ENCODE results near the gene DYTN.
A peak's percentile ranks its signal among the peaks of the same experiment; 100 is the strongest.
"Not testable (repeated sequence)": the region's sequence is repeated elsewhere in the genome, so short reads cannot be mapped to it uniquely, and the experiment has no call there.

DYTN gene, protein sequence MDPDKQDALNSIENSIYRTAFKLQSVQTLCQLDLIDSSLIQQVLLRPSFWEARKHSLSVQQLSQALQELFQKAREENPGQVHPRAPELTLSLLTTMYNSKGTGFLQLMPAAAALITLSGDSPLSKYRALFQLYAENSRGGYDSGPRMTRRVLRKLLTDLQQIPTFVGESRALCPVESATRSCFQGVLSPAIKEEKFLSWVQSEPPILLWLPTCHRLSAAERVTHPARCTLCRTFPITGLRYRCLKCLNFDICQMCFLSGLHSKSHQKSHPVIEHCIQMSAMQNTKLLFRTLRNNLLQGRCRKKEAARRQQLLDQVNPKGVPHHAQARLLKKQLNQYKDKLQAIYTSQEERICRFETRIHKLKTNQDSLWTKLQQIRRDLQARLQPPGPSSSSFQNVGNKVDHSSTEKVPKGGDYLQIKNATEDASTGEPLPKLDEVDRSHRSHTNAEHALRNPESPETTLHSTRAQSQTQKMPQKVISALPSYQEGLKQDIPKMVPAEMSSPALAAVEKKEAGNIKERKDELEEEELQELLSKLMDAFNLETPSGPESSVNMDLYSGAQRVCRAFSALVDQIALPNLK

DNA sequence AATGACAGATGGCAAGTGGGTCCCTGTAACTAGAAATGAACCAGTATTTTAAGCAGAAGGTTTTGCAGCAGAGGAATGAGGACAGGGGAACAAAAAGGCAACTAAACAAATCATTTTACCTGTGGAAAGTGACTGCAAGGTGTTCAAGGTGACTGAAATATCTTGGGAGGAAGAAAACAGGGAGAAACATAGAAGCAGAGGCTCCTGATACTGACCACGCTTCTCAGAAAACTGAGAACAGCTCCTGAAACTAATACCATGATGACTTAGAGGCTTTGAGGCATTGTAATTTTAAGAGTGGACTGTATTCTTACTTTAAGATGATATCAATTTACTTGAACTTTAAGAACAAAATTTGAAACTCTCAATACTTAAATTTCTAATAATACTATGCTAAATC is at the start of gene DYTN:
DYTN (minus strand) TSS at position 101 of the 400 bp plus-strand sequence. CDS start 117 bp downstream, outside the sequence.
- no peak for DNase-seq

DNA sequence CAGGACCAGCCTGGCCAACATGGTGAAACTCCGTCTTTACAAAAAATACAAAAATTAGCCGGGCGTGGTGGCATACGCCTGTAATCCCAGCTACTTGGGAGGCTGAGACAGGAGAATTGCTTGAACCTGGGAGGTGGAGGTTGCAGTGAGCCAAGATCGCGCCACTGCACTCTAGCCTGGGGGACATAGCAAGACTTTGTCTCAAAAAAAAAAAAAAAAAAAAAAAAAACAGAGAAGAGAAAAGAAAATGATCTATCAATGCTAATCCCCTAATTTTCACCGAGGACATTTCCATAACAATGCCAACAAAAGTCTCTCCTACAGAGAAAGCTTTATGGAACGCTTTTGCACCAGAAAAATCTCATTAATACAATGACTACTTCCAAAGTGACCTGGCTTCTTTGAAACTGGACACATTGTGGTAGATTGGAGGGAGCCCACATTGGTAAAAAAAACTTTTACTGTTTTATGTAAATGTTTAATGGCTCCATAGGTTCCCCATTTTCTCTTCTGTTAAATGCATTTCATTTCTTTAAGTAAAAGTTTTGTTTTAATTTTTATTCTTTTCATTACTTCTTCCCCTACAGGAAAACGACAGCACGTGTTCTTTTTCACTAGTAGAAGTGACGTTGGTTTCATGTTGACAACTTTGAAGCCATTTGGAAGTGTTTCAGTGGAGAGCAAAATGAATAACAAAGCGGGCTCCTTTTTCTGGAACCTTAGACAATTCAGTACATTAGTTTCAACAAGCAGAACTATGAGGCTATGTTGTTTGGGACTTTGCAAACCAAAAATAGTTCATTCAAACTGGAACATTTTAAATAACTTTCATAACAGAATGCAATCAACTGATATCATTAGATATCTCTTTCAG is 48.1 kb upstream of the DYTN start:
- no peak for DNase-seq

DNA sequence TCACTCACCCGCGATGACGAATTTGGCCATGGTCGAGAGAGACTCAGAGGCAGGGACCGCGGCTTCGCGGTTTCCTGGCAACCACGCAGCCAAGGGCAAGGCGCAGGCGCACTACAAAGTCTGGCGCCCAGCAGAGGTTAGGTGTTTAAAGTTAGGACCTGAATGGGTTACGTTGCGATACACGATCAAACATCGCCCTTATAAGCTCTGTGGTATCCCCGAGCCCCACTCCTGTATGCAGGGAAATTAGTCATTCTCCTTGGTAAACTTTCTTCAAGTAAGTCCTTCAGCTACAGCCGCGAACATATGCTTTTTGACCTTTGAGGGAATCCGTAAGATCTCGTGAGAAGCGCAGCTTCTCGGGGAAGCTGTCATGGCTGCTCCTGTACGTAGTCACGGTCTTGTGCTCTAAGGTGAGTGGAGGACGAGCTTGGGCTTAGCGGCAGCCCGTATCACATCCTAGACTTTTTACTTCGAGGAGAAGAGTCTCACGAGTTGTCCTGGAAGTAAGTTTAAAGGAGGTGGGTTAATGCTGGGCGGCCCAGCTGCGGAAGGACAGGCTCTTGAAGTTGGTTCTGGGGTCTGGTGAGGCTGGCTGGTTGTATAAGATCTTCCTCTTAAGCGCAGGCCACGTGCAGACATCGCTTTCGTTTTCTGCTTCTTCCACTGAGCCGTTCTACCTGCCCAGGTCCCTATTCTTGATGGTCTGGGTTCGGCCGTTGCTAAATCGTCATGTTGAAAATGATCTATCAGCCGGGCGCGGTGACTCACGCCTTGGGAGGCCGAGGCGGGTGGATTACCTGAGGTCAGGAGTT is 47.3 kb upstream of the DYTN start, which contains the start of the genes FASTKD2 and MDH1B:
FASTKD2 (plus strand) TSS at position 365 of the 815 bp plus-strand sequence. CDS start 1,088 bp downstream, outside the sequence.
MDH1B (minus strand) TSS at position 87 of the 815 bp plus-strand sequence; CDS start at position 30, 57 bp downstream.
- peak; percentile 86 for DNase-seq

DNA sequence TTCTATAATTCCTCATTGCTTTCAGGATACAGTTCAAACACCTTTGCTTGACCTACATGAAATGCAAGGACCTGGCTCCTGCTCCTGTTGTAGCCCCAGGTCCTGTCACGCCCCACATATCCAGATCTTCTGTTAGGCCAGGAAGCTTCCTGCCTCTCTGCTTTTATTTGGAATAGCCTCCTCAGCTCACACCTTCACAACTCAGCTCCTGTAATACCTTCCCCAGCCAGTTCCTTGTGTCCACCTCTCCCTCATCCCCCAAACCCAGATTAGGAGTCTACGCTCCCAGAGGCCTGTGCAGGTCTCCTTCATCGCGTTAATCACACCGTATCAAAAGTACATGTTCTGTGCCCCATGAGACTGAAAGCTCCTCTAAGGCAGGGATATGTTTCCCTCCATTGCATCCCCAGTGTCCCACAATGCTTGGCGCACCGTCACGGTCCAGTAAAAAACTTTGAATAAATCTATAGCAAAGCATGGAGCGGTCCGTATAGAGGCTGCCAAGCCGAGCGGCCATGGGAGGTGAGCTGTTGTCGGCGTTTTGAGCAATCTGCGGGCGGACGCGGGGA is 46.6 kb upstream of the DYTN start:
- DNase-seq = peak; percentile 26

DNA sequence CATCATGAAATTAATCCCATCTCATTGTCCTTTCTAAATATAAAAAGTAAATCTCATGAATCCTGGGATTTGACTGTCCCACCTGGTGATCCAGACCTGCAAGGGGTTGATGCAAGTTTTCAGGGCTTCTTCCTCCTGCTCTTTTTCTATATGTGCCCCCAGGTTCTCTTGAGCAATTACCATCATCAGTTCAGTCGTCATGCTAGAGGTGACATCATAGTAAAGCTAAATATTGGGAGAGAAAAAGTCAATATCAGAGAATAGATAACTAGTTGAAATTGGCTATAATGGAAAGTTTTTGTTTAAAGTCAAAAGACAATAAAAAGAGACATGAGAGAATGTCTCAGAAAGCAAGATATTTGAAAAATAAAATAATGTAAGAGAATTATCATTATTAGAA is 38.6 kb upstream of the DYTN start:
- DNase-seq = no peak

DNA sequence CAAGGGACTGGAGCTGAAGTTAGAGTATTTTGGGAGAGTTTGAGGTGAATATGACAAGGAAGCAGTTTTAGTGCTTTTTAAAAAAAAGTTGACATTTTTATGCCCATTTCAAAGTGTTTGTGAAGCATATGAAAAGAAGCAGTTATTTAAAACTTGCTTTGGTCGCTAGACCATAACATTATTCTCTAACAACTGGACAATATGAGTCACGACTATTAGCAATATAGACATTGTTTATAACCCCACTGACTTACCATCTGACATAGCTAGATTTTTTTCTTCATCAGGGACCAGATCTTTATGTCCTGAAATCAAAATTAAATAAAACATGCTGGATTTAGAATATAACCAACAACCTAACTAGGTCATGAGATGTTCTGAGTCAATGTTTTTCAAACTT is 22.6 kb upstream of the DYTN start:
- no peak for DNase-seq

DNA sequence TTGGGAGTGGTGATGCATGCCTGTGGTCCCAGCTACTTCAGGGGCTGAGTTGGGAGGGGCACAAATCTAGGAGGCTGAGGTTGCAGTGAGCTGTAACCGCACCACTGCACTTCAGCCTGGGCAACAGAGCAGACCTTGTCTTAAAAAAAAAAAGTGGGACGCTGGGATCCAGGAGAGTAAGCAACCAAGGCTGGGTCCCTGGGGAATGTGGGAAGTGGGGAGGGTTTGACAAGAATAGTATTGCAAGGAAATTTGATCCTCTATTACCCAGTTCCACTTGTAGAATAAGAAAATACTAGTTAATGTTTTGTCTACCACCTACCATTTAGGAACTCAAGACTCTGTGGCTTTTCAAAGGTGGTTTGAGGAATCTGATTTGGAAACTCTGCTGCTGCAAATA is 21.1 kb upstream of the DYTN start:
- DNase-seq = no peak

DNA sequence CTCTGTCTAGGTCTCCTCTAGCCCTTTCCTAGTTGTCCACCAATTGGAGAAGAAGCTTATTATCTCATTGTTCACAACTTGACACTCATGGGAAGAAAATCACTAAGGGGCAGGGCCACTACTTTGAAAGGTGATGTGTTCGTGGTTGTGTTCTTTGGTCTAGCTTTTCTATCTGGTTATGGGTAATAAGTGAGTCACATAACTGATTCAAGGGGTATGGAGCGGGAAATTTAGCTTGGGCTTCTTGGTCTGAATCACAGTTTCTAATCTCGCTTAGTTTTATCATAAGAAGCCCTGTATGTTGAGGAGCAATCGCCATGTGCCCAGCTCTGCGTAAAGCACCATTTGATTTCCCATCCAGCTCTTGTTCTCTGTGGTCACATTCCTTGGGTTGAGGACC is 18.7 kb upstream of the DYTN start:
- DNase-seq = no peak

DNA sequence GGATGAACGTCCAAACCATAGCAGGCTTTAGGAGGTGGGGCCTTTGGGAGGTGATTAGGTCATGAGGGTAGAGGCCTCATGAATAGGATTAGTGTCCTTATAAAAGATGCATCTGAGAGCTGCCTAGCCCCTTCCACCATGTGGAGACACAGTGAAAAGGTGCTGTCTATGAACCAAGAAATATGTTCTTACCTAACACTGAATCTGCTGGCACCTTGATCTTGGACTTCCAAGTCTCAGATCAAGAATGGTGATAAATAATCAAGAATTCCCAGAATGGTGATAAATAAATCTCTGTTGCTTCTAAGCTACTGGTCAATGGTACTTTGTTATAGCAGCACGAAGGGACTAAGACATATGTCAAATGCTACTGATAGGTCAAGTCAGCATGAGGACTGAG is 15.1 kb upstream of the DYTN start:
- no peak for DNase-seq

DNA sequence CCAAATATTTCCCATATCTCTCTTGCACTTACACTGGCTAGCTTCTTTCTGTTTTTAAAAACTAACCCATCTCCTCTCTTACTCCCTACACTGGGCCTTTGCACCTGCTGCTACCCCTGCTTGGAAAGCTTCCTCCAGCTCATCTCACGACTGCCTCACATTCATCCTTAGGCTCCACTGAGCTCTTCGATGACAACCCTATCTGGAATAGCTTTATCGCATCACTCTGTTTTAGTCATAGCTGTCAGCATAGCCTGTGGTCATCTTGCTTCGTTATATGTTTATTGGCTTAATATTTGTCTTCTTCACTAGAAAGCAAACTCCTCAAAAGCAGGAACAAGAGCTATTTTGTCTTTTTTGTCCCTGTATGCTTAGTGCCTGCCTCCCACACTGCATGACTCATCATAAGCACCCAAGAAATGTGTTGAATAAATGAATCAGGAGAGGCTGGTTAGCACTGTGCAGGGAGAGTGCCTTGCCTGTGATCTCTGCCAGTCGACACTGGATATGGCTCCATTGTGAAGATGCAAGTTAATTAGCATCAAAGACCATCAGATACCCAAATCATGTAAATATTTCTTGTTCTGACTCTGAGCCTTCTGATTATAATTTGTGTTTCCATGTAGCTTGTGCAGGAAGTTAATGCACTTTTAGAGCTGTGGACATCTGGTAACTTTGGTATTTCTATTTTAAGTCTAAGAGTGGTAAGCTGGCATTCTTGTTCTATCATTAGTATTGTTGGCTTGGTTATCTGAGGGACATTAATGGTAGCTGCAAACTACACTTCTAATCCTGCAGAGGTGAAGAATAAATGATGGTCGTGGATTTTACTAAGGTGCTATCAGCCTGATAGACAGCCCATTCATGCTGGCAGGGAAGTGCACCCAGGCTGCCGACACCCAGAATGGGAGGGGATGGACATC is 10.3 kb upstream of the DYTN start:
- DNase-seq = no peak

DNA sequence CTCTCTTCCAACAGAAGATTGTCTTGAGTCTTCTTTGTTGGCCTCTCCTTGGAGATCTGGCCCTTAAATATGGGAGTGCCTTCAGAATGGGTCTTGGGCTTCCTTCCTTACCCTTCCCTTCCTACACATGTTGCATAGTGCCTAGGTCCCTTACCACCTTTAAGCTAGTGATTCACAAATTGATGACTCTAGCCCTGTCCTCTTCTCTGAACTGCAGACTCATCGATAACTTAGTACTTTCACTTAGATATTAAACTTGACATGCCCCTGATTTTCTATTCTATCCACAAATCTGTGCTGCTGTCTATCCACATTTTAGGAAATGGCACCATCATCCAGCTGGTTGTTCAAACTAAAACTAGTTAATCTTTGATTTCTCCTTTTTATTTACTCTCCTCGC is 9.1 kb upstream of the DYTN start:
- no peak for DNase-seq

DNA sequence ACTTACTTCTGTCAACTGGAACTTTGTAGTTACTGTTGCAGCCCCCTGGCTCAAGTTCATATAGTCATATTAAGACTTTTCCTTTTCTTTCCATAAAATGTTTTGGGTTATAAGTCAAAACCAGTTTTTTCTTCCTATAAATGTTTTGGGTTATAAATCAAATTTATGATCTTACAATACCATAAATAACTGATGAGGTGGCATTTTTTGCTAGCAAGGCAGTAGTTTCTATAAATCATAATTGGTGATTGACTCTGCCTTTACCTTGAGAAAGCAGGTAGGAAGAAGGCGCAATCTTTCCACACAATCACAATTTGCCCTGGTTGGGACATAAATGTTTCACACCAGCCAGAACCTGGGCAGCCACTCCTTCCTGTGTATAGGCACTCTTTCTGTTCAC is 5.1 kb upstream of the DYTN start:
- no peak for DNase-seq

DNA sequence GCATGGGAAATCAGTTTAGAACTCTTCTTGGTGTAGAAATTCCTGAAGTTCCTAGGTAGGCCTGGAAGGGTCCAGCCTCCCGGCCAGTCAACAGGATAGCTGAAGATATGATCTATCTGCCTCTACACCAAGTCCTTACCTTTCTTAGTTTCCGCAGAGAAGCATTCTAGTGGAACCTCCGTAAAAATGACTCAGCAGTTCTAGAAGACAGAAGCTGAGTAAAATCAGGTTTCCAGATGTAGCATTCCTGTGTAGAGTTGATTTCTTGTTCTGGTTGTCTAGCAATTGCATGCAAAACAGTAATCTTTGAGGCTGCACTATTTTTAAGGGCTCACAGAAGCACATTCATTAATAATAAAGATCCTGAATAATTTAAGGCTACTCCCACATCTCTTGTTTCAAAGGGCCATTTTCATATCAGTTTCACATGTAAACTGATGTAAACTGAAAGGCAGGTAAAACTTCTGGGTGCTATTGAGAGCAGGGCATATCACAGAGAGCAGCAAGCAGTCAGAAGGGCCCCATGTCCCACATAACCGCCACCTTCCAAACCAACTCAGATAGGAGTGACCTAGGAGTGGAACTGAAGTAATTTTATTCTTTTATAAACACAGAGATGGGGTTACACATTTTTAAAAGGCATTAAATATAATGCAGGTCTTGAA is 3.2 kb upstream of the DYTN start:
- DNase-seq = no peak

DNA sequence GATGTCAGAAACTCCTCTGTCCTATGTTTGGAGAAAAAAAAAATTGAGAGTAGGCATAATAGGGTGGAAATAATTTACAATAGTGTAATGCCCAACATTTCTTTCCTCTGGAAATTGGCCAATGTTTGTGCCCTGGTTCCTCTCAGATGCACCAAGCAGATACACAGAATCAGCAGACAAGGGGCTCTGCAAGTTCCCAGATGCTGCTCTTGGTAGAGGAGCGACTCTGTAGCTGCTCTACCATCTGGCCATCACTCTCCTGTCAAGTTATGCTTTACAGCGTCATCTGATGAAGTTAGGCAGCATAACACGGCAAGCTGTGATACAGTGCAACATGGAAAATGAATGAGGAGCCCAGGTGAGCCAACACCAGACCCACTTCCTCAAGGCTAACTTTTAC is 1.6 kb downstream of the DYTN start:
- no peak for DNase-seq

DNA sequence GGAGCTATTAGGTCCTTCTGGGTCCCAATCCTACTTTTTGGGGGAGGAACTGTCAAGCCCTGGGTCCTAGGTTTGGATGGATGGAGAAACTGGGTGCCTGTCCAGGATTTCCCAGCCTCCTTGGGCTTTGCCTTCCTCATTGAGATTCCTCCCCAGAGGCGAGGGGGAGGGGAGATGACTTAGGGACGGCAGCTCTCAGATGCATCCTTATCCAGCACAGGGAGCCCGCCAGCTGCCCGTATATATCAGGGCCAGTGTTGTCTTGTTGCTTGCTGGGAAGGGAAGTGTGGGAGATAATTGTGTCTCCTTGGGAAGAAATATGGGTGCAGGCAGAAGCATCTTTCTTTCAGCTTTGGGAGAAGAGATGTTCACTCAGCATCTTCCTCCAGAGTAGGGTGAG is 3.0 kb downstream of the DYTN start:
- not testable (repeated sequence) for DNase-seq

DNA sequence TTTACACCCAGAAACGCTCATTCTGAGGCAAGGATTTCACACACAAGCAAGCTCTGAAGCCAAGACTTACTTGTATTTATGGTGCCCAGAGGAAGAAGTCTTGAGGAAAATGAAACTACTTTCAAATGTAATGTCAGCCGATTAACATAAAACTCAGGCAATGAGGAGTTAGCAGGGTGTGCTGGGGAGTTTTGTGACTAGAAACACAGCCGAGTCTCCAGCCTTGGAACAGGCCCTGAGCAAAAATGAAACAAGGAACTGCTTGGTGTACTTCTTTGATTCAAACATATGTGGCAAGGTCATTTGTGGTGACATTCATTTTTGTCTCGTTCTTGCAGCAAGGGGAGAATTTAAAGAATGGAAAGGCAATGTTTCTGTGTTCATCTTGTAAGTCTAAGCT is 4.5 kb downstream of the DYTN start:
- no peak for DNase-seq

DNA sequence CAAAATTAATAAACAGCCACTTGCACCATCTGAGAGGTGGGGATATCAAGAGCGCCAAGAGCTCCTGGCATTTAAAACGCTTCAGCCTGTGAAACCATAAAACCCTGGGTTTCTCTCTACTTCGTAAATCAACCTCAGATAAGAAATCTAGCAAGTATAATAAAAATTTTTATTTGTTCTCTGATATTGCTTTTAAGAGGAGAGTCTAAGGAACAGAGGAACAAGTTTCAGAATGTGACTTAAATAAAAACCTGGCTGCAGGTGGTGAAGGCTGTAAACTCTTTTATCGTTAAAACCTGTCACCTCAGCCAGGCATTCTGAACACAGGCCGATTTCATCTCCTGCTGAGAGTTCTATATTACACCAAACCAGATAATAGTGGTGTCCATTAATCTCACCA is 9.9 kb downstream of the DYTN start:
- no peak for DNase-seq

DNA sequence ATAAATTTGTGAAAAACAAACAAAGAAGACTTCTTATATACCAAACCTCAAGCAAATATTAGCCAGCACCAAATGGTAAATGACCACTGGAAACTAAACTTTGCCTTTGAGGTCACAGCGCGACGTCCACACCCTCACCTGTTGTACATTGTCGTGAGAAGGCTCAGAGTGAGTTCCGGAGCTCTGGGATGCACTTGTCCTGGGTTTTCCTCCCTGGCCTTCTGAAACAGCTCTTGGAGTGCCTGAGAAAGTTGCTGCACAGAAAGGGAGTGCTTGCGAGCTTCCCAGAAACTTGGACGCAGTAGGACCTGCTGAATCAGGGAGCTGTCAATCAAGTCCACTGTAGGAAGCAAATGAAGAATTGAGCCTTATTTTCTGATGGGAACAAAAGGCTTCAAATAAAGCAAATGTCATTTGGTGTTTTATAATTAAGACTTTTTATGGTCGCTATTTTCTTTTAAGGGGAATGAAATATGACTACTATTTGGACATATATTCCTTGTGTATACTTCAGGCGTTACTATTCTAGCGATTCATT is 11.0 kb downstream of the DYTN start:
- no peak for DNase-seq

DNA sequence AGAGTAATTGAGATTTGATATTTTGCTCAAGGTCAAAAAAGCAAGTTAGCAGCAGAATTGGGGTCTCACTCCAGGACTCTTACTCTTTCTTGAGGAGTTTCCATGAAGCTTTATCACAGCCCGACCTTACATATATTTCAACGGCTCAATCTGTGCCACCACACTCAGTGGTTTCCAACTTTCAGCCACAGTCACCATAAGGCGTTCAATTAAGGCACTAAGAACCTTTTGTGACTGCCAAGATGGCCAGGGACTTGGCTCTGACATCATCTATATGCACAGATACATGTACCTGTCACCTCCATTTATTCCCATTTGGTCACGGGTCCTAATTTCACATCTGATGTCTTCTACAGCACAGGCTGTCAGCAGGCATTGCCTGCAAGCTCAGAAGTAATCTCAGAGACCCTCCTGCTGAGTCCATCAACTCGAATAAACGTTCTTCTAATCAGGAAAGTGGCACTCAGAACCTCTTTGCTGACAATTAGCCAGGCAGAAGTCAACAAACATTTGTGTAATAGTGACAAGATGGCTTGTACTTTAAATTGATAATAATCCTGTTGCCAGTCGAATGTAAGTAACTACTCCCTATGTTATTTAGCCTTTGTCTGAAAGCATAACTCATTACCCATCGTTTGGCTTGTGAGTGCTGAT is 16.1 kb downstream of the DYTN start:
- no peak for DNase-seq

DNA sequence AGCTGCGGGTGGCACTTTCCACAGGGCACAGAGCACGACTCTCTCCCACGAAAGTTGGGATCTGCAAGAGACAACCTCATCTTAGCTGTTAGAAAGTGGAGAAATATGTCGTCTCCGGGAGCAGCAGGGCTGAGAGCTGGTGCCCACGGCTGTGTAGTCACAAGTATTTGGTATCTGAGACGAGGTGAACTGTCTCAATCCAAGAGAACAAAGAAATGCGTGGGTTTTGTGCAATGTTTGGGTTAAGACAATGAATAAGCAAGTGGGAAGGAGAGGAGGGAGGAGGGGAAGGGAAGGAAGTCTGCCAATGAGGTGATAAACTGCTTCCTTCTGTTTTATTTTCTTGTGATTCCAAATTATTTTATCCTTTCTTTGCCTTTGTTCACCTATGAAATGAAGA is 18.0 kb downstream of the DYTN start:
- no peak for DNase-seq
